Heart left ventricle (tissue), 16 donors: ENCODE results near the gene RNASE13. TPM values are rescaled to one million over a fixed set of nuclear protein-coding genes. Genes with fewer than 3 reads are reported as not detected.
A peak's percentile ranks its signal among the peaks of the same experiment; 100 is the strongest.
"Not testable (repeated sequence)": the region's sequence is repeated elsewhere in the genome, so short reads cannot be mapped to it uniquely, and the experiment has no call there.

Source experiments
- ATAC-seq, 4 donors: fragments of 200-7000 bp; cut with Tn5 transposase; one replicate each; pipeline ENCODE4 v1.9.1; 2020 to 2022; ENCODE audit warnings: moderate library complexity in 4 of 4, mild to moderate bottlenecking in 3 of 4, moderate number of reproducible peaks in 1 of 4
- DNase-seq, 5 donors: peaks; one replicate each; pipeline ENCODE4 v3.0.0-alpha.2; 2020
- H3K27ac ChIP-seq, 12 donors: fragments of 200-600 bp; sonication (generic) in 4 of 12; one replicate each; pipeline versions ENCODE4 v1.5.0 to v1.8.0; 2016 to 2022; ENCODE audit warnings: mild to moderate bottlenecking in 2 of 12
- H3K27me3 ChIP-seq, 9 donors: fragments of 200-600 bp; sonication (generic) in 2 of 9; one replicate each; pipeline versions ENCODE4 v1.5.1 to v1.8.0; 2016 to 2022; ENCODE audit warnings: mild to moderate bottlenecking in 3 of 9
- H3K36me3 ChIP-seq, 9 donors: fragments of 200-600 bp; sonication (generic) in 2 of 9; one replicate each; pipeline versions ENCODE4 v1.5.0 to v1.8.0; 2018 to 2022; ENCODE audit warnings: mild to moderate bottlenecking in 2 of 9
- H3K4me1 ChIP-seq, 12 donors: fragments of 200-600 bp; sonication (generic) in 4 of 12; one replicate each; pipeline versions ENCODE4 v1.5.0 to v1.8.0; 2016 to 2022; ENCODE audit warnings: mild to moderate bottlenecking in 3 of 12
- H3K4me3 ChIP-seq, 12 donors: fragments of 200-600 bp; sonication (generic) in 4 of 12; one replicate each; pipeline versions ENCODE4 v1.5.0 to v1.8.0; 2017 to 2022; ENCODE audit warnings: mild to moderate bottlenecking in 9 of 12, moderate library complexity in 4 of 12
- H3K9me3 ChIP-seq, 12 donors: fragments of 200-600 bp; sonication (generic) in 4 of 12; one replicate each; pipeline versions ENCODE4 v1.5.0 to v1.8.0; 2016 to 2022; ENCODE audit warnings: mild to moderate bottlenecking in 1 of 12
- CTCF ChIP-seq, 12 donors: fragments of 200-600 bp; sonication (generic) in 4 of 12; IDR thresholded peaks; one replicate each; pipeline versions ENCODE4 v1.5.0 to v1.8.0; 2018 to 2022; ENCODE audit warnings: antibody characterized with exemption in 12 of 12, mild to moderate bottlenecking in 5 of 12
- POLR2A ChIP-seq, 2 donors: fragments of 450-650 bp; IDR thresholded peaks; one replicate each; pipeline ENCODE4 v1.6.1; 2017; ENCODE audit warnings: antibody characterized with exemption in 2 of 2, mild to moderate bottlenecking in 2 of 2, moderate library complexity in 2 of 2
- WGBS, 4 donors: extraction: QIAGEN DNeasy Blood & Tissue Kit in 2 of 4; methylation state at CpG; one replicate each; pipeline versions ENCODE4 v1.1.5 to v1.1.7; 2013 to 2018; 5-methylcytosine and 5-hydroxymethylcytosine counted together
- intact Hi-C, 10 donors: fragments of 100-400 bp; cut with DNase I; formaldehyde crosslinking; loops; one replicate each; pipeline versions ENCODE4 v1.11.1 to v1.14.2; 2022
- polyA plus RNA-seq, 2 donors: library from polyadenylated mRNA; stranded (reverse); fragments of 200-250 nt; gene quantifications; one replicate each; pipeline ENCODE4 v1.2.3, GENCODE V29; 2013
- total RNA-seq, 9 donors: library from RNA; depleted of rRNA in 2 of 9; stranded (reverse); fragments of >200 nt in 2 of 9; fragmentation: NEBNext Ultra II Directional in 3 of 9; extraction: Animal tissue kit (Norgen Biotek cat#: 25700) in 3 of 9; gene quantifications; one replicate each; pipeline versions ENCODE4 v1.1.0 to v1.2.4, GENCODE V29; 2016 to 2023
- donor health status: ischemic (EF 13 %, LVEDD 7.1; RV severe dilation, severe dysfunction).
- donor health status: healthy with polysubstance abuse.
- donor health status: DM: no; HTN: yes; CAD: no.
- donor health status: DM: no; HTN: no; CAD: no.
- donor health status: ischemic (EF 25% LVEDD 6.9; RV normal size, moderate dysfunction).
- donor health status: ischemic (EF 25% LVEDD 5.7; RV mildly dilated, moderate dysfunction).
- donor health status: healthy.
- donor health status: DM: yes; HTN: yes; CAD: no.
- donor health status: ischemic (EF 35%, LVEDD 5.7; RV mildly dilated, moderate dysfunction).
- donor health status: nonischemic (EF 11% LVEDD 7.7; RV severe dilation, severe dysfunction).
- donor health status: DM: yes; HTN: yes; CAD: no.
- donor health status: PGD.
- donor health status: ischemic (EF 29% LVEDD 5.4; RV normal size, mild dysfunction).
- donor health status: nonischemic (EF 23%, LVEDD 6.1; RV moderate dilation, normal function).

The RNASE13 gene
- total and polyA plus RNA-seq, 11 donors: not detected

- ATAC-seq: no peak
- H3K36me3 ChIP-seq: no peaks in the 10 kb centered on the region
- WGBS, 4 donors: 74 to 77% (median 77%) methylated on average over 11 of the region's 11 CpGs
- no peak within 1 kb of the TSS for H3K4me3 ChIP-seq
- no peaks in the 10 kb centered on the region for H3K27me3 ChIP-seq
- no peaks in the 10 kb centered on the region for H3K9me3 ChIP-seq
- DNase-seq: no peak
- TF ChIP-seq POLR2A (IDR thresholded peaks at IDR 0.05) (no peak), CTCF (IDR thresholded peaks at IDR 0.05) (no peak)
- H3K4me1 ChIP-seq: peaks cover 5 to 63% (median 36%) of the 10 kb centered on the region in 12 donors
- H3K27ac ChIP-seq: peak within 1 kb of the TSS in 4 of 12 donors; percentile 15 to 59 (median 40)
- intact Hi-C loops: loop anchor here in 7 of 10 donors (2.0 to 10.0 kb wide), 7 partner anchors 27 to 360 kb away; partner anchors contain the start of gene RNASE4 (in 1 of the 7)
Observed at GRCh38 chr14:21041676-21042433, 7.2 kb upstream of the RNASE13 start, which contains the start of gene RNASE7. Gene RNASE7 (plus strand): TSS chr14:21042362. CDS start chr14:21042993, 631 bp downstream.

GRCh38 chr14:21040941-21041340 lies 6.3 kb upstream of the RNASE13 start:
- not testable (repeated sequence) for H3K9me3 ChIP-seq, H3K36me3 ChIP-seq, H3K27me3 ChIP-seq, H3K4me3 ChIP-seq, H3K27ac ChIP-seq, DNase-seq, ATAC-seq
- H3K4me1 ChIP-seq: peaks cover 5 to 63% (median 36%) of the 10 kb centered on the region in 12 donors
- intact Hi-C loops: loop anchor here in 9 of 10 donors (1.0 to 10.0 kb wide), 8 partner anchors 26 to 359 kb away; partner anchors contain the start of gene RNASE4 (in 1 of the 9)
- WGBS, 4 donors: 91 to 98% (median 93%) methylated on average over 3 of the region's 3 CpGs

- ATAC-seq (no peak), DNase-seq (no peak)
- Histone ChIP-seq H3K27ac (peak overlapping the region in 4 of 12 donors; percentile 30 to 79 (median 64)), H3K27me3 (no peaks in the 10 kb centered on the region), H3K4me3 (no peak overlapping the region), H3K4me1 (peaks cover 5 to 63% (median 36%) of the 10 kb centered on the region in 12 donors), H3K36me3 (no peaks in the 10 kb centered on the region), H3K9me3 (no peaks in the 10 kb centered on the region)
- no peak for TF ChIP-seq POLR2A (IDR thresholded peaks at IDR 0.05)
- TF ChIP-seq CTCF (IDR thresholded peaks at IDR 0.05): peak in 3 of 12 donors; percentile 1 to 10 (median 10)
- intact Hi-C loops: loop anchor here in 9 of 10 donors (1.0 to 10.0 kb wide), 8 partner anchors 26 to 358 kb away; partner anchors contain the start of gene RNASE4 (in 1 of the 9)
- 67 to 72% (median 71%) methylated on average over 8 of the region's 8 CpGs for WGBS, 4 donors
Observed at GRCh38 chr14:21040370-21040925, 5.8 kb upstream of the RNASE13 start.

GRCh38 chr14:21039585-21040369 lies 5.2 kb upstream of the RNASE13 start:
- Histone ChIP-seq H3K9me3 (no peaks in the 10 kb centered on the region), H3K4me1 (peaks cover 5 to 59% (median 36%) of the 10 kb centered on the region in 12 donors), H3K4me3 (peak overlapping the region in 5 of 12 donors; percentile 6 to 43 (median 9)), H3K27ac (peak overlapping the region; percentile 19 to 91 (median 74)), H3K36me3 (no peaks in the 10 kb centered on the region), H3K27me3 (no peaks in the 10 kb centered on the region)
- DNase-seq: peak in 4 of 5 donors; percentile 45 to 61 (median 55)
- WGBS, 4 donors: 48 to 56% (median 51%) methylated on average over 8 of the region's 8 CpGs
- peak; percentile 53 to 75 (median 66) for ATAC-seq
- no peak for TF ChIP-seq POLR2A (IDR thresholded peaks at IDR 0.05)
- TF ChIP-seq CTCF (IDR thresholded peaks at IDR 0.05): peak; percentile 55 to 82 (median 71)
- intact Hi-C loops: loop anchor here (1.0 to 10.0 kb wide), 10 partner anchors 14 to 357 kb away; partner anchors contain the start of genes NDRG2 (in 2 of the 10) and RNASE4 (in 1 of the 10)
